HG03342 (cell line): ENCODE data around the gene EXOC3L1.

Source experiments
- ATAC-seq: cut with Tn5 transposase; IDR thresholded peaks from one replicate; pipeline ENCODE4 v1.9.1; 2021; ENCODE audit warnings: mild to moderate bottlenecking, moderate library complexity; ENCODE audit not compliant: unreplicated experiment

EXOC3L1 gene

GRCh38 chr16:67183627-67184452 is 6.1 kb downstream of the EXOC3L1 start, which contains the start of gene MATCAP1:
Gene MATCAP1 (minus strand): TSS chr16:67183963. CDS start chr16:67180610, 3,353 bp downstream.
- ATAC-seq = peak; percentile 94

DNA sequence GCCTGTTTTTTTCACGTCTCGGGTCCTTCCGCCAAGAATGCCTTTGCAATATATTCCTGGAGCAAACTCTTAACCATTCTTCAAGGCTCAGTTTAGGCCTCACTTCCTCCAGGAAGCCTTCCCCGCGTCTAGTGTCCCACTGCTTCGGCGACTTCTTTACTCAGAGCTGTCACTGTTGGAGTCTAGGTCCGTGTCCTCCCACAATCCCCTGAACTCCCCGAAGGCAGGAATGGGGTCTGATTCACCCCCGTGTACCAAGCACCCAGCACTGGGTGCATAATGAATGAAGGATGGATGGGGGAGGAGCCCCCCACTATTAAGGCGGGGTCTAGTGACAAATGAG is 6.7 kb downstream of the EXOC3L1 start:
- ATAC-seq = no peak

DNA sequence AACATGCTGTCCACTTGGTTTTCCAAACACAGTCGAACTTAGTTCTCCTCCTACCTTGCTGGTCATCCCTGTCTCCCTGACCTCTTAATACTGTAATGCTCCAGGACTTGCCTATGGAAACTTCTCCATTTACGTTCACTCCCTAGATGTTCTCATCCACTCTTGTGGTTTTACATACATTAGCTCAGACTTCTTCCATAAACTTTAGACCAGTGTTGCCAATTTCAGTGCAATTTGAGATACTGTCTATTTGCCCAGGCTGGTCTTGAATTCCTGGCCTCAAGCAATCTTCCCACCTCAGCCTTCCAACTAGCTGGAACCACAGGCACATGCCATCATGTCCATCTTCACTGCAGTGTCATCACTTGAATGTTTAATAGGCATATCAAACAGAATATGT is 7.6 kb downstream of the EXOC3L1 start:
- no peak for ATAC-seq

GRCh38 chr16:67181346-67181745 is 8.6 kb downstream of the EXOC3L1 start:
- no peak for ATAC-seq

GRCh38 chr16:67180166-67180565 is 9.8 kb downstream of the EXOC3L1 start:
- no peak for ATAC-seq

GRCh38 chr16:67179421-67180080 is 10.4 kb downstream of the EXOC3L1 start:
- ATAC-seq = no peak

DNA sequence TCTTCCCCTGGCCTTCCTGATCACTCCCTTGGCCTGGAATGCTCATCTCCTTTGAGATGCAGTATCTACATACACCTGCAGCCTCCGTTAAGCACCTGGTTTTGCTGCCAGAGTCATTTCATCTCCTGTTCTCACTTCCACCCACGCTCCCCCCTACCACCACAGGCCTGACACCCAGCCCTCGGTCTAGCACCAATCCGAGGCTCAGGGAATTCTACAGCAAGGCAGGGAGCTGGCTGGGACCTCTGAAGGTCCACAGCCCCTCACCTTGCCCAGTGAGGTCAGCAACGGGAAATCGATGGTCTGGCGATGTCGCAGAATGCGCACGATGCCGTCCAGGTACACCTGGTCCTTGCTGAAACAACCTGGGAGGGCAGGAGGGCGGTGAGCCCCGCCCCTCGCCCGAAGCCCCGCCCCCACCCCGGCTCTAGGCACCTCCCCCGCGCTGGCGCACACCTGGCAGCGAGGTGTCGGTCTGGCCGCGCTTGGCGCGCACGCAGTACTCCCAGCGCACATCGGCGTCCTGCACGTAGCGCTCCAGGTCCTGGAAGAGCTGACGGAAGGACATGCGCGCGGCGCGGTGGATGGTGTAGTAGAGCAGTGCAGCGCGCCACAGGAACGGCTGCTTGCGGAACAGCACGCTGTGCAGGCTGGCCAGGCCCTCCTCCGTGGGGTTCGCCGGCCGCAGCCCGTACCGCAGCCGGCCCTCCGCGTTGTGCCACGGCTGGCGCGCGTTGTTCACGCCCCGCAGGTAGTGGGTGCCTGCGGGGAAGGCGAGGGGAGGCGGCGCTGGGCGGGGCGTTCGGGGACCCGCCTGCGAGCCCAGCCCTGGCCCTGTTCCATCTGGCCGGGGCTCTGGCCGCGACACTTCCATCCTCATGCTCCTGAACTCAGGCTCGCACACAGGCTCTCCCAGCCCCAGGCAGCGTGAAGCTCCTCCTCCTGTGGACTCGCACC is 11.9 kb downstream of the EXOC3L1 start:
- ATAC-seq = no peak

GRCh38 chr16:67176662-67177061 is 13.3 kb downstream of the EXOC3L1 start:
- no peak for ATAC-seq

GRCh38 chr16:67174706-67175231 is 15.2 kb downstream of the EXOC3L1 start:
- no peak for ATAC-seq

DNA sequence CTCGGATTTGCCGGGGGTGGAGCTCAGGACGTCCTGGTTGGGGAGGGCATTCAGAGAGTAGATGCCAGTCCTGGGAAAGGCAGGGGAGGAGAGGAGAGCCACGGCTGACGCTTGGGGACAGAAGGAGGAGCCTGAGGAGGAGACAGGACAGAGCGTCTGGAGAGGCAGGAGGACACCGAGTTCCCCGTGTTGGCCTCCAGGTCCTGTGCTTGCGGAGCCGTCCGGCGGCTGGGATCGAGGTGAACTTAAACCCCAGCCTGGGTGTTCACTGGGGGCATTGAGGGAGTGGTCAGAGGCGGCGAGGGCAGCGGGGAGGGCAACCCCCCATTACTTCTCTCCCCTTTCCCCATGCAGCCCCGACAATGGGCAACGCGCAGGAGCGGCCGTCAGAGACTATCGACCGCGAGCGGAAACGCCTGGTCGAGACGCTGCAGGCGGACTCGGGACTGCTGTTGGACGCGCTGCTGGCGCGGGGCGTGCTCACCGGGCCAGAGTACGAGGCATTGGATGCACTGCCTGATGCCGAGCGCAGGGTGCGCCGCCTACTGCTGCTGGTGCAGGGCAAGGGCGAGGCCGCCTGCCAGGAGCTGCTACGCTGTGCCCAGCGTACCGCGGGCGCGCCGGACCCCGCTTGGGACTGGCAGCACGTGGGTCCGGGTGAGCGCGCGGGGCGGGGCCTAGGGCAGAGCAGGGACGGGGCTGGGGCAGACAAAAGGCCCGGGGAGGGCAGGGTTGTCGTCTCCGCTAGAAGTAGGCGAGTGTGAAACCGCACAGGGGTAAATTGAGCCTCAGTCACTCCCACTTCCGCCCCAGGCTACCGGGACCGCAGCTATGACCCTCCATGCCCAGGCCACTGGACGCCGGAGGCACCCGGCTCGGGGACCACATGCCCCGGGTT is 15.9 kb downstream of the EXOC3L1 start:
- ATAC-seq = peak; percentile 45

DNA sequence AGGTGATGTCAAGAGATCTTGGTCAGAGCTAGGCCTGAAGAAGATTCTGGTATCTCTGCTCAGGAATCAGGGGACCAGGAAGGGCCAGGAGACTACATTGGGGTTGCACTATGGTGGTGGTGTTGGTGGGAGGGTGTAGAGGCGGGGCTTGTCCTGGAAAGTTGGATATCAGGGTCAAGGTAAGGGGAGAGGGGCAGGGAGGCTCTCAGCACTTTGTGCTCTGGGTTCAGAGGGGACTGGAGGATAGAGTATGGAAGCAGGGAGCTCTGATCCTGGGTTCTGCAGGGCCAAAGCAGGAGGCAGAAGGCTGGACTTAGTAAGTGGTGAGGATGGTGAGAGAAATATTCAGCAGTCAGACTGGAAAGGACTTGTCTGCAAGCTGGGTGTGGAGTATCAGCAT is 16.6 kb downstream of the EXOC3L1 start:
- no peak for ATAC-seq

DNA sequence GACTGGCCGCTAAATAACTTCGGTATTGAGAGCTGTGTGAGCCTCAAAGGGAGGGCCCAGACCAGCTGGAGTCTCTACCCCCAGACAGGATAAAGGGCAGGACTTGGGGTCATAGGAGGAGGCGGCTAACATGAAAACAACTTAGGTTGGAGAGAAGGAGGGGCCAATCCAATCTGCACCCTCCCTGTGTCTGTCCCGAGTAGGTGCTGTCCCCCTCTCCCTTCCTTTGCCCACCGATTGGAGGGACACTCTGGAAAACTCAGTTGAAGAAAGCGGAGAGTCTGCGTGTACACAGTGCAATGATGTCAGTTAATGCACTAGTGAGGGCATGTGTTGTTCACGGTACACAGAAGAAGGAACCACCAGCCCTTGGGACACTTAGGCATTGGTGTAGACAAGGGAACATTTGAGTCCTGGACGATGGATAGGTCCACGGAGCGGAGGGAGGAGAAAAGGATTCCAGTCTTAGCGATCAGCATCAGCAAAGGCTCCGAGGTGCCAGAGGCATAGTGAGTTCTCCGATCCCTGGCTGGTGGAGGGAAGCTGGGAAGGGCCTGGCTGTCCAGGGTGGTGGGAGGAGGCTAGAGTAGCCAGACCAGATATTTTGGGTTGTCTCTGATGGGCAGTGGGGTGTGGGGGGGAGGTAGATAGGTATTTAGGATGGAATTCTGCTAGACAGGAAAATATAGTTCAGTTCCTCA is 18.8 kb downstream of the EXOC3L1 start:
- ATAC-seq = no peak

GRCh38 chr16:67170168-67170948 is 19.6 kb downstream of the EXOC3L1 start, which contains the start of gene NOL3:
Gene NOL3 (plus strand): TSS chr16:67170538.
- ATAC-seq = no peak

- no peak for ATAC-seq
These were observed 20.2 kb downstream of the EXOC3L1 start for GRCh38 chr16:67169642-67170167.

GRCh38 chr16:67169011-67169451 is 20.9 kb downstream of the EXOC3L1 start:
- ATAC-seq = no peak

DNA sequence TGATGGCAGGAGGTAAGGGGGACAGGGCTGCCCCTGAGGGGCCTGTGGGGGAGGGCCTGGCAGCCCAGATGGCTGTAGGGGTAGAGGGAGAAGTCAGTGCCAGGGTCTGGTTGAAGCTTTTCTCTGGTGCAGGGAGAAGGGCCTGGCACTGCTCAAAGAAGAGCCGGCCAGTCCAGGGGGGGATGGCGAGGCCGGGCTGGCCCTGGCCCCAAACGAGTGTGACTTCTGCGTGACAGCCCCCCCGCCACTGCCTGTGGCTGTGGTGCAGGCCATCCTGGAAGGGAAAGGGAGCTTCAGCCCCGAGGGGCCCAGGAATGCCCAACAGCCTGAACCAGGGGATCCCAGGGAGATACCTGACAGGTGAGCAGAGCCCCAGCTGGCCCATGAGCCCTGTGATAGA is 22.3 kb downstream of the EXOC3L1 start:
- no peak for ATAC-seq

DNA sequence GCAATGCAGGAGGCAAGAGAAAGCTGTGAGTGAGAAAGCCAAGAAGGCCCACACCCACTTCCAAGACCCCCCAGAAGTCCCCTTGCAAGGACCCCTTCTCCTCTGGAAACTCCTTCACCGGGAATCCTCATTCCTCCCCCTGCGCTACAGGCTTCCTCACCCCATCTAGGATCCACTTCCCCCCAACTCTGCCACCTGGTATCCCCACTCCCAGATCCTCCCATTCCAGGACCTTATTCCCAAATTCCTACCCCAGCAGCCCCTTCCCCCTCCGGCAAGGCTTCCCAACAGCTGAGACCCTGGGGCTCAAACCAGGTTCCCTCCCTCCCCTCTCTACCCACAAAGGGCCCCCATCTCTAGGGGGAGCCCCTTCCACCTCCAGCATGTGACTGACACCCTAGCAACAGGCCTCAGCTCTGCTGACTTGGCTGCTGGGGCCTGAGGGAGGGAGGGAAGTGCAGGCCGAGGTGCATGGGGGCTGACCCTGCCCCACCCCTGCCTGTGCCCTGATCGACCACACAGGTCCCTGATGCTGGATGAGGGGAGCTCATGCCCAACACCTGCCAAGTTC is 23.3 kb downstream of the EXOC3L1 start:
- no peak for ATAC-seq

GRCh38 chr16:67166110-67166547 is 23.8 kb downstream of the EXOC3L1 start:
- ATAC-seq = no peak
